Natural killer cell (primary cell): Measurements from ENCODE around the gene ZEB2. TPM values are rescaled to one million over a fixed set of nuclear protein-coding genes. Genes with fewer than 3 reads are reported as not detected.

Source experiments
- ATAC-seq, 3 donors: fragments of 150-1000 bp in 2 of 3; fragments of 200-7000 bp in 1 of 3; cut with Tn5 transposase; 1 replicate in 1 of 3; 2 replicates in 2 of 3; pipeline ENCODE4 v1.10.0; 2021; ENCODE audit warnings: mild to moderate bottlenecking in 2 of 3, moderate library complexity in 2 of 3
- DNase-seq, 2 donors: peaks; one replicate each; pipeline versions ENCODE4 v3.0.0 to v3.0.0-alpha.2; 2013 to 2021; ENCODE audit warnings: mixed read lengths in 1 of 2
- H3K27ac ChIP-seq: one replicate; pipeline ENCODE4 v1.5.1; 2013; ENCODE audit warnings: mild to moderate bottlenecking, low read length
- H3K27me3 ChIP-seq: one replicate; pipeline ENCODE4 v1.6.1; 2013; ENCODE audit warnings: low read length; ENCODE audit not compliant: control insufficient read depth, insufficient read depth
- H3K36me3 ChIP-seq: one replicate; pipeline ENCODE4 v1.6.1; 2013; ENCODE audit warnings: low read length; ENCODE audit not compliant: control insufficient read depth, insufficient read depth
- H3K4me1 ChIP-seq: one replicate; pipeline ENCODE4 v1.6.1; 2013; ENCODE audit warnings: low read length; ENCODE audit not compliant: control insufficient read depth, insufficient read depth
- H3K4me3 ChIP-seq: one replicate; pipeline ENCODE4 v1.5.1; 2013; ENCODE audit warnings: low read length
- H3K9me3 ChIP-seq: one replicate; pipeline ENCODE4 v1.6.1; 2013; ENCODE audit warnings: low read length; ENCODE audit not compliant: control insufficient read depth, insufficient read depth
- H3K27ac Mint-ChIP-seq, 2 donors: one replicate each; pipeline ENCODE4 v1.8.0; 2022; ENCODE audit warnings: mild to moderate bottlenecking in 2 of 2, mixed read lengths in 2 of 2, moderate library complexity in 1 of 2
- H3K27me3 Mint-ChIP-seq, 2 donors: one replicate each; pipeline ENCODE4 v1.8.0; 2022; ENCODE audit warnings: low read depth in 2 of 2, mixed read lengths in 2 of 2
- H3K36me3 Mint-ChIP-seq: one replicate; pipeline ENCODE4 v1.8.0; 2022; ENCODE audit warnings: mixed read lengths
- H3K4me1 Mint-ChIP-seq, 2 donors: one replicate each; pipeline ENCODE4 v1.8.0; 2022; ENCODE audit warnings: mixed read lengths in 2 of 2
- H3K4me3 Mint-ChIP-seq: one replicate; pipeline ENCODE4 v1.8.0; 2022; ENCODE audit warnings: mild to moderate bottlenecking, moderate library complexity, mixed read lengths
- H3K9me3 Mint-ChIP-seq, 2 donors: one replicate each; pipeline ENCODE4 v1.8.0; 2022; ENCODE audit warnings: mixed read lengths in 2 of 2
- WGBS: methylation state at CpG from one replicate; pipeline ENCODE4 v1.1.7; 2013; ENCODE audit warnings: missing lambda C conversion rate; ENCODE audit not compliant: insufficient coverage; 5-methylcytosine and 5-hydroxymethylcytosine counted together
- intact Hi-C: fragments of 100-400 bp; cut with micrococcal nuclease; formaldehyde crosslinking; loops from one replicate; pipeline ENCODE4 v1.14.2; 2022
- total RNA-seq, 4 donors: library from RNA; stranded (reverse); fragments of 120-200 nt in 1 of 4; gene quantifications; one replicate each; pipeline versions ENCODE4 v1.2.3 to v1.2.4, GENCODE V29; 2013 to 2022
- TF ChIP-seq, protein P1 (sequence below): fragments of 200-600 bp; IDR thresholded peaks from one replicate; pipeline ENCODE4 v1.8.0; 2022; ENCODE audit warnings: antibody characterized with exemption

The ZEB2 gene
- total RNA-seq, 3 donors from 2014 or later (not counting 1 experiment from before 2014, with no cell fraction given), result 718 to 1,143 (median 944) TPM

DNA sequence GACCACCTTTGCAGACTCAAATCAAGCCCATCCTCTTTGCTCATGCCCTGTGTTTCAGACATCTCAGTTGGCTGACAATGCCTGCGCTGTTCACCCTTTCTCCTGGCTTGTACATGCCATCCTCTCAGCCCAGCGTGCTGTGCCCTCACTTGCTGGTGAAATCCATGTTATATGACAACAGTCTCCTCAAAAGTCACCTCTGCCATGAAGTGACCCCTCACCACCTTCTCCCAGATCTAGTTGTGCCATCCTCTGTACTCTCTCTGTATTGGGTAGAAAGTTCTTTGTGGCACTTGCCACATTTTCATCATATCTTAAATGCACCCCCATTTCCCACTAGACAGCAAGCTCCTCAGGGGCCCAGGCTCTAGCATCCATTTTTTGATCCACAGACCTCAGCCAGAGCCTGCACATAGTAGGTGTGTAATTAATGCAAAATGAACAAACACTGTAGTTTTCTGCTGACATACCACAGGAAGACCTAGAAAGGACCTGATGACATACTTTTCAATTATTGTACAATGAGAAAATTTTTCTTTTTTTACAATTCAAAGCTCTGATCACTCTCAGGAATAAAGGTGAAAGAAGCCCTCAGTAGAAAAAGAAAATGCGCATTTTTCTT, 22.8 kb downstream of the ZEB2 start:
- peaks cover 79 to 85% of the 10 kb centered on the region in 2 donors for H3K4me1 Mint-ChIP-seq
- H3K36me3 Mint-ChIP-seq, result peaks cover 18% of the 10 kb centered on the region
- DNase-seq (no peak), ATAC-seq (peak in 1 of 3 donors; percentile 12)
- H3K4me3 Mint-ChIP-seq, result peak overlapping the region; percentile 75
- intact Hi-C loops, result loop anchor here (1.0 to 5.0 kb wide), 2 partner anchors 8 to 65 kb away; no protein-coding TSS in a partner anchor
- no peaks in the 10 kb centered on the region for H3K9me3 Mint-ChIP-seq
- Histone ChIP-seq H3K36me3 (peaks cover 32% of the 10 kb centered on the region), H3K9me3 (no peaks in the 10 kb centered on the region), H3K27ac (peak overlapping the region; percentile 8), H3K27me3 (no peaks in the 10 kb centered on the region), H3K4me1 (peaks cover 28% of the 10 kb centered on the region), H3K4me3 (no peak overlapping the region)
- WGBS, result 96% methylated on average over 3 of the region's 3 CpGs
- H3K27ac Mint-ChIP-seq, result peak overlapping the region; percentile 82 to 89
- no peaks in the 10 kb centered on the region for H3K27me3 Mint-ChIP-seq
- TF ChIP-seq, protein P1, sequence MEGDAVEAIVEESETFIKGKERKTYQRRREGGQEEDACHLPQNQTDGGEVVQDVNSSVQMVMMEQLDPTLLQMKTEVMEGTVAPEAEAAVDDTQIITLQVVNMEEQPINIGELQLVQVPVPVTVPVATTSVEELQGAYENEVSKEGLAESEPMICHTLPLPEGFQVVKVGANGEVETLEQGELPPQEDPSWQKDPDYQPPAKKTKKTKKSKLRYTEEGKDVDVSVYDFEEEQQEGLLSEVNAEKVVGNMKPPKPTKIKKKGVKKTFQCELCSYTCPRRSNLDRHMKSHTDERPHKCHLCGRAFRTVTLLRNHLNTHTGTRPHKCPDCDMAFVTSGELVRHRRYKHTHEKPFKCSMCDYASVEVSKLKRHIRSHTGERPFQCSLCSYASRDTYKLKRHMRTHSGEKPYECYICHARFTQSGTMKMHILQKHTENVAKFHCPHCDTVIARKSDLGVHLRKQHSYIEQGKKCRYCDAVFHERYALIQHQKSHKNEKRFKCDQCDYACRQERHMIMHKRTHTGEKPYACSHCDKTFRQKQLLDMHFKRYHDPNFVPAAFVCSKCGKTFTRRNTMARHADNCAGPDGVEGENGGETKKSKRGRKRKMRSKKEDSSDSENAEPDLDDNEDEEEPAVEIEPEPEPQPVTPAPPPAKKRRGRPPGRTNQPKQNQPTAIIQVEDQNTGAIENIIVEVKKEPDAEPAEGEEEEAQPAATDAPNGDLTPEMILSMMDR, result no peak

DNA sequence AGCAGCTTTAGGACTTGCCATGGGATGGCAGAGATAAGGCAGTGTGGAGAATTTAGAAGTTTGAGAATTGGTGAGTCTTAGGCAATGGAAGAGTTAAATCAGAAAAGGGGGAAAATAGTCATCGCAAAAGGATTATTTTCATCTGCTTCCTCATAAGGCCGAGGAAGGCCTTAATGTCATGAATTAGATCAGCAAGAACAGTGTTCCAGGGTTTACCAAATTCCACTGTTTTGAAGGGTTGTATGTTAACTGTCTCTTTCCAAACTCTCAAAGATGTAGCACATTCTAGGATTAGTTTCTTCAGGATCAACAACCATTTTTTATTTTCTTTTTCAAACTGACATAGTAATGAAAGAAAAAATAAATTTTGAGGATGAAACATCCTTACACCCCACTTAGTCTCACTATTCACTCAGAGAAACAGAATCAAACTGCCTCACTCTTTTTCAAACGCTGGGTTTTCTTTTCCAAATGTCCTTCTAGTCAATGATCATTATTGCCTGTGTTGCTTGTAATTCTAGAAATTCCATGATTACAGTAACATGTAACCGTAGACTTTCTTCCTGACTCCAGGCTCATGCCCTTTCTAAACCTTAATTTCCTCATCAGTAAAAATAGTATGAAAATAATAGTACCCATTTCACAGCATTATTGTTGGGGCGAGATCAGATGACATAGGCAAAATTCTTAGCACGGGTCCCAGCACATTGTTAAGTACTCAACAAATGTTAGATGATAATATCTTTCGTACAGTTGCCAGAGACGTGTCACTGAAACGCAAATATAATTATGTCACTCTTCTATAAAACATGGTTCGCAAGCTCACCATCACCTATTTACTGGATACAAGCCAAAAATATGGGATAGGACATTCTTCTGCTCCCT, 23.6 kb downstream of the ZEB2 start:
- H3K4me1 ChIP-seq, result peaks cover 28% of the 10 kb centered on the region
- intact Hi-C loops, result loop anchor here (1.0 to 5.0 kb wide), 2 partner anchors 9 to 64 kb away; no protein-coding TSS in a partner anchor
- no peak overlapping the region for H3K4me3 ChIP-seq
- no peaks in the 10 kb centered on the region for H3K9me3 Mint-ChIP-seq
- no peaks in the 10 kb centered on the region for H3K9me3 ChIP-seq
- DNase-seq (no peak), ATAC-seq (no peak)
- TF ChIP-seq, protein P1, result no peak
- H3K36me3 Mint-ChIP-seq, result peaks cover 18% of the 10 kb centered on the region
- H3K27ac Mint-ChIP-seq, result peak overlapping the region; percentile 82 to 89
- H3K4me3 Mint-ChIP-seq, result peak overlapping the region; percentile 75
- no peaks in the 10 kb centered on the region for H3K27me3 Mint-ChIP-seq
- 71% methylated on average over 9 of the region's 10 CpGs for WGBS
- peaks cover 79 to 85% of the 10 kb centered on the region in 2 donors for H3K4me1 Mint-ChIP-seq
- peaks cover 29% of the 10 kb centered on the region for H3K36me3 ChIP-seq
- H3K27me3 ChIP-seq, result no peaks in the 10 kb centered on the region
- H3K27ac ChIP-seq, result peak overlapping the region; percentile 37

DNA sequence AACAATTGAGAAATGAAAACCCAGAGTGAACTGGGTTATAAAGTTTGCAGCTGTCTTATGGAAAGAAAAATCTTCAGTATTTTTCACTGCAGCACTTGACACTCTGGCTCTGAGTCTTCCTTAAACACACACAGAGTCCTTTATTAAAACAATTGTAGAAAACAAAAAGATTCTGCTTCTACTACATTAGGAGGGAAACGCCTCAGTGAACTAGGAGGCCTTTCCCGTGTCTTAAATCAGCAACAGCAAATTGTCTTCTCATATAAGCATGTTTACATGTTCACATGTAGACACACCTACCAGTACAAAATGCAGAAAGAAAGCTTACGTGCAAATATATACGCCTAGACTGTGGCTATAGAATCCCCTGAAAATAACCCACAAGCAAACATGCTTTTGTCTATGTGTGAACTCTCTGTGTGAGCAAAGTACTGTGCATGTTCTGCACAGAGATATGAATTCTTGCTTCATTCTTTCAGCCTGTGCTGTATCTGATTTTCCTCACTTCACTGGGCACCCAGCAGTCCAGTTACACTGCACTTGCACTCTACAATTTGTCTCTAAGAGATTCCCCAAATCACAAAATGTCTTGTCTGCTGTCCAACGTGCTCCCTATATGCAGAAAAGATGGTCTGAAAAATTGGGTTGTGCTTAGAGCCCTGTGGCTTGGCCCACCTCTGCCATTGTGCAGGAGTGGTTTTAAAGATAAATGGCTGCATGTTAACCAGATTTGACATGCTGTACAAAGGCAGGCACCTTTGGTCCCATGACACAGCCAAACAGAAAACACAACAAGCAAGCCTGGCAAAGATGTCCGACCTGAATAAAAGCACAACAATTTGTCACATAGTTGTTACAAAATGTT, 24.5 kb downstream of the ZEB2 start:
- TF ChIP-seq, protein P1, result no peak
- peaks cover 79 to 85% of the 10 kb centered on the region in 2 donors for H3K4me1 Mint-ChIP-seq
- H3K27ac ChIP-seq, result peak overlapping the region; percentile 37
- peaks cover 22% of the 10 kb centered on the region for H3K36me3 ChIP-seq
- H3K27me3 Mint-ChIP-seq, result no peaks in the 10 kb centered on the region
- H3K4me3 Mint-ChIP-seq, result peak overlapping the region; percentile 75
- no peaks in the 10 kb centered on the region for H3K27me3 ChIP-seq
- H3K27ac Mint-ChIP-seq, result peak overlapping the region; percentile 82 to 89
- DNase-seq, result no peak
- no peaks in the 10 kb centered on the region for H3K9me3 ChIP-seq
- WGBS, result 50% methylated on average over 6 of the region's 6 CpGs
- H3K4me3 ChIP-seq, result no peak overlapping the region
- peaks cover 18% of the 10 kb centered on the region for H3K36me3 Mint-ChIP-seq
- intact Hi-C loops, result loop anchor here (1.0 to 5.0 kb wide), 3 partner anchors 10 to 63 kb away; no protein-coding TSS in a partner anchor
- H3K4me1 ChIP-seq, result peaks cover 31% of the 10 kb centered on the region
- no peaks in the 10 kb centered on the region for H3K9me3 Mint-ChIP-seq
- ATAC-seq, result peak; percentile 57 to 76 (median 69)
